Gastroesophageal sphincter (tissue), 4 donors: ENCODE results near the gene SPATC1L. TPM values are rescaled to one million over a fixed set of nuclear protein-coding genes. Genes with fewer than 3 reads are reported as not detected.

ENCODE experiments used
- ATAC-seq: fragments of 150-250 bp; one replicate; pipeline ENCODE4 v1.9.1; 2016; ENCODE audit warnings: mild to moderate bottlenecking, moderate library complexity
- H3K27ac ChIP-seq, 4 donors: fragments of 200-600 bp; sonication (generic) in 3 of 4; 1 replicate in 3 of 4; 2 replicates in 1 of 4; pipeline ENCODE4 v1.5.1; 2016 to 2019
- H3K27me3 ChIP-seq: fragments of 200-600 bp; sonication (generic); one replicate; pipeline ENCODE4 v1.5.1; 2019
- H3K36me3 ChIP-seq, 2 donors: fragments of 200-600 bp; sonication (generic); one replicate each; pipeline ENCODE4 v1.5.1; 2019; ENCODE audit warnings: control low read depth in 1 of 2
- H3K4me1 ChIP-seq, 3 donors: fragments of 200-600 bp; sonication (generic); 1 replicate in 2 of 3; 2 replicates in 1 of 3; pipeline ENCODE4 v1.5.1; 2016 to 2019; ENCODE audit warnings: control low read depth in 2 of 3
- H3K4me3 ChIP-seq, 2 donors: fragments of 200-600 bp; sonication (generic); one replicate each; pipeline ENCODE4 v1.5.1; 2019; ENCODE audit warnings: mild to moderate bottlenecking in 1 of 2, moderate library complexity in 1 of 2
- H3K9me3 ChIP-seq, 3 donors: fragments of 200-600 bp; sonication (generic); one replicate each; pipeline ENCODE4 v1.5.1; 2017 to 2019; ENCODE audit warnings: control low read depth in 2 of 3
- EP300 ChIP-seq: sonication (generic); formaldehyde crosslinking; IDR thresholded peaks from one replicate; pipeline ENCODE4 v1.6.1; 2017; ENCODE audit warnings: antibody characterized with exemption, mild to moderate bottlenecking
- POLR2A ChIP-seq, 2 donors: fragments of 450-650 bp; IDR thresholded peaks; one replicate each; pipeline ENCODE4 v1.6.1; 2017; ENCODE audit warnings: antibody characterized with exemption in 2 of 2, mild to moderate bottlenecking in 2 of 2, moderate library complexity in 1 of 2
- POLR2AphosphoS5 ChIP-seq: sonication (generic); formaldehyde crosslinking; IDR thresholded peaks from one replicate; pipeline ENCODE4 v1.6.1; 2017; ENCODE audit warnings: antibody characterized with exemption
- WGBS, 2 donors: methylation state at CpG; one replicate each; pipeline ENCODE4 v1.1.5; 2018; ENCODE audit warnings: low coverage in 1 of 2; 5-methylcytosine and 5-hydroxymethylcytosine counted together
- total RNA-seq, 4 donors: library from RNA; depleted of rRNA; stranded (reverse); fragments of >200 nt; gene quantifications; one replicate each; pipeline ENCODE4 v1.1.0, GENCODE V29; 2016
- TF ChIP-seq, protein P1 (sequence below), 4 experiments: fragments of 200-600 bp in 2 of 4; fragments of 450-650 bp in 2 of 4; sonication (generic) in 1 of 4; IDR thresholded peaks; one replicate each; pipeline ENCODE4 v1.5.1; 2017 to 2019; ENCODE audit warnings: antibody characterized with exemption in 4 of 4, mild to moderate bottlenecking in 2 of 4, moderate library complexity in 2 of 4

Gene SPATC1L
- total RNA-seq, 4 donors from 2014 or later, result 0.54 to 20.4 (median 7.9) TPM

DNA sequence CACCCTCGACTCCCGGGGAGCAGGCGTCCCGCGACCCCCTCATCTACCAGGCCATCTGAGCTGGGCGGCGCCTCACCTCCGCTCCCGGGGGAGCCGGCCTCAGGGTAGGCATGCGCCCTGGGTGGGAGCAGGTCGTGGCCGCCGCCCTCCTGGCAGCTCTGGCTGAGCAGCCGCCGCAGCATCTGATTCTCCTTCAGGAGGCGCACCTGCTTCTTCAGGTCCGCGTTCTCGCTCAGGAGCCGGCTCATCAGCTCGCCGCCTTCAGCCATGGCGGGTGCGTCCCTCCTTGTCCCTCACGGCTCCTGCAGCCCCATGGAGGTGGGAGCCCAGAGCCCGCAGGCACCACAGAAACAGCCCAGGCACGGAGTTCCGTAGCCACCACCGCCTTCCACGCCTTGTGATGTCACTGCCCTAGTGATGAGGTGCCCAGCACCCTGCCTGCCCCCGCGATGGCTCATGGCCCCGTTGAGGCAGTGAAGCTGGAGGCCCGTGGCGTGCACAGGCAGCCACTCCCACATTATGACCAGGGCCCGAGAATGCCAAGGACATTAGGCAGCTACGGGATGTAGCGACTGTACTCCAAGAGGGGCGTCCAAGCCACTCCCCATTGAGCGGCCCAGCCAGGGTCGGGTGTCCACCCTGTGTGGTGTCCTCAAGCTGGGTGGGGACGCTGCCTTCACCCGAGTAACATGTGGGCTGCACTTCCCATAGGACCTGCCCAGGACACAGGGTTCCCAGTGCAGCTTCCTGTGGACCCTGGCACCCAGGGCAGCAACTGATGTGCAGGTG is 1.5 kb downstream of the SPATC1L start:
- Histone ChIP-seq H3K4me3 (no peak overlapping the region), H3K36me3 (peaks cover 0 to under 1% of the 10 kb centered on the region in 2 donors), H3K4me1 (peaks cover 0 to 1% (median 0%) of the 10 kb centered on the region in 3 donors), H3K27me3 (peaks cover 17% of the 10 kb centered on the region), H3K27ac (peak overlapping the region in 1 of 4 donors; percentile 64), H3K9me3 (no peaks in the 10 kb centered on the region)
- no CpG with 5 or more reads among the region's 44 CpGs for WGBS, 2 donors
- no peak for ATAC-seq
- TF ChIP-seq, protein P1, sequence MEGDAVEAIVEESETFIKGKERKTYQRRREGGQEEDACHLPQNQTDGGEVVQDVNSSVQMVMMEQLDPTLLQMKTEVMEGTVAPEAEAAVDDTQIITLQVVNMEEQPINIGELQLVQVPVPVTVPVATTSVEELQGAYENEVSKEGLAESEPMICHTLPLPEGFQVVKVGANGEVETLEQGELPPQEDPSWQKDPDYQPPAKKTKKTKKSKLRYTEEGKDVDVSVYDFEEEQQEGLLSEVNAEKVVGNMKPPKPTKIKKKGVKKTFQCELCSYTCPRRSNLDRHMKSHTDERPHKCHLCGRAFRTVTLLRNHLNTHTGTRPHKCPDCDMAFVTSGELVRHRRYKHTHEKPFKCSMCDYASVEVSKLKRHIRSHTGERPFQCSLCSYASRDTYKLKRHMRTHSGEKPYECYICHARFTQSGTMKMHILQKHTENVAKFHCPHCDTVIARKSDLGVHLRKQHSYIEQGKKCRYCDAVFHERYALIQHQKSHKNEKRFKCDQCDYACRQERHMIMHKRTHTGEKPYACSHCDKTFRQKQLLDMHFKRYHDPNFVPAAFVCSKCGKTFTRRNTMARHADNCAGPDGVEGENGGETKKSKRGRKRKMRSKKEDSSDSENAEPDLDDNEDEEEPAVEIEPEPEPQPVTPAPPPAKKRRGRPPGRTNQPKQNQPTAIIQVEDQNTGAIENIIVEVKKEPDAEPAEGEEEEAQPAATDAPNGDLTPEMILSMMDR (IDR thresholded peaks at IDR 0.05), result no peak
- TF ChIP-seq EP300 (no peak), POLR2AphosphoS5 (no peak), POLR2A (IDR thresholded peaks at IDR 0.05) (no peak)

DNA sequence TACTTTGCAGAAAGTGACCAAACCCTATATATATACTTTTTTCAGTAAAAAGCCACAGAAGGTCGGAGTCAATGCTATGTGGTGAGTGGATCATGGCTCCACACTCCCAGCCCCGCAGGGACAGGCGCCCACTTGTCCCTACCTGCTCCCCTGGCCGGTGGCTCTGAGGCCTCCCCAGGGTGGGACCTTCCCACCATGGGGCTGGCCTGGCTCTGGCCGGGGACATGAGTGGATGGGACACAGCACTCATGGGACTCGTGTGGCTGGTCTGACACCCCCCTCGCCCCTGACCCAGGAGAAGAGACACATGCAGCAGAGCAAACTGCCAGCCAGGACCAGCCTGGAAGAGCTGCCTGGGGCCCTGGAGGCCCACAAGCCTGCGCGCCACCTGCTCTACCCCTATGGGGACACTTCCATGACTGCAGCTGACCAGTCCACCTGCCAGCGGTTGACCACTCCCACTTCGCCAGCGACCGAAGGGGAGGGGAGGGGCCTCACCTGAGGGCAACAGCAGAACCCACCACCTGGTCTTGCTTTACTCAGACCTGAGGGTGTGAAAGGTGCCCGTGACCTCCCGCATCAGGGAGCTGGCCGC is 2.2 kb downstream of the SPATC1L start:
- H3K4me1 ChIP-seq, result no peaks in the 10 kb centered on the region
- TF ChIP-seq, protein P1 (IDR thresholded peaks at IDR 0.05), result no peak
- TF ChIP-seq POLR2A (IDR thresholded peaks at IDR 0.05) (no peak), POLR2AphosphoS5 (no peak), EP300 (no peak)
- ATAC-seq, result no peak
- no CpG with 5 or more reads among the region's 16 CpGs for WGBS, 2 donors
- no peak overlapping the region for H3K4me3 ChIP-seq
- no peaks in the 10 kb centered on the region for H3K36me3 ChIP-seq
- H3K27me3 ChIP-seq, result peaks cover 17% of the 10 kb centered on the region
- peaks cover 0 to 1% (median 0%) of the 10 kb centered on the region in 3 donors for H3K9me3 ChIP-seq
- H3K27ac ChIP-seq, result peak overlapping the region in 1 of 4 donors; percentile 64

DNA sequence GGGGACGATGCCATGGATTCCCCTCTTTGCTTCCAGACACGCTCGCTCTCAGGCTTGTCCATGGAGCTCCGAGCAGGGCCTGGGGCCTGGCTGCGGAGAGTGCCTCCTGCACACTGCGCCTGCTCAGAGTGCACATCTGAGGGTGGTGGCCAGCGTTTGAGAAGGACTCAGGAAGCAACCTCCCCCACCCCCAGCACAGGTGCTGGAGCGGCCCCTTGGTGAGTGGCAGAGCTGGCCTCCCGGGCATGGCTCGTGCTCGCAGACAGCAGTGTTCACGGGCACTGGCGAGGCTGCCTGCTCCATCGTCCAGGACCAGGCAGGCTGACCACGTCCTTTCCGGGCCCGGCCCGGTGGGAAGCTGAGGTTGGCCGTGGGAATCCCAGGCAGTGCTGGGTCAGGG is 2.8 kb downstream of the SPATC1L start:
- WGBS, 2 donors, result 100% methylated on average over 1 of the region's 19 CpGs; no CpG with 5 or more reads in 1 of the 2 donors
- H3K27ac ChIP-seq, result no peak overlapping the region
- H3K4me3 ChIP-seq, result no peak overlapping the region
- H3K27me3 ChIP-seq, result peaks cover 17% of the 10 kb centered on the region
- peaks cover 0 to 7% (median 0%) of the 10 kb centered on the region in 3 donors for H3K9me3 ChIP-seq
- H3K36me3 ChIP-seq, result no peaks in the 10 kb centered on the region
- ATAC-seq, result no peak
- no peak for TF ChIP-seq POLR2A (IDR thresholded peaks at IDR 0.05)
- TF ChIP-seq, protein P1 (IDR thresholded peaks at IDR 0.05), result no peak
- no peak for TF ChIP-seq EP300
- TF ChIP-seq POLR2AphosphoS5, result no peak
- H3K4me1 ChIP-seq, result no peaks in the 10 kb centered on the region

DNA sequence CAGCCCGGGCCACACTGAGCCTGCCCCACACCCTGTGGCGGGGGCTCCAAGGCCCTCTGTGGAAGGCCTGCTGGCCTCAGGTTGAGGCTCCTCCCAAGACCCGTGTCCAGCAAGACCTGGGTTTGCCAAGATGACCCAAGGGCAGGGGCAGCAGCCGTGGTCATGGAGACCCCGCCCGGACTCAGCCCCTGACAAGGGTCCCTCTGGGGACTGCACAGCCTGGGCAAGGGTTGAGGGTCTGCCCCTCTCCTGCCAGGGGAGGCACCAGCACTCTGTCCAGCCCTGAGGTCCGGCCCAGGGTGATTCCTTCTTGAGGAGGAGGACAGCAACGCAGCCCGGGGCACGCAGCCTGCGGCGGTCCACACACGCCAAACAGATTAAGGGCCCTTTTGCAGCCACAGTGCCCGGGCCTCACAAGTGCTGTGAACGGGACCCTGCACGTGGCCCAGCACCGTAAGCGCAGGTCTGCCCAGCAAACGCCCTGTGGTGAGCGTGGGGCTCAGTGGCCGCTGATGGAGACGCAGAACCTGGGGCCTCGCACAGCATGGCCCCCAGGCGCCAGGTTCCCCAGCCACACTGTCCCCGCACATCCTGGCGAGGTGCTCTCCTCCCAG is 3.4 kb downstream of the SPATC1L start:
- TF ChIP-seq EP300, result no peak
- TF ChIP-seq POLR2AphosphoS5, result no peak
- TF ChIP-seq POLR2A (IDR thresholded peaks at IDR 0.05), result no peak
- no peak for ATAC-seq
- Histone ChIP-seq H3K9me3 (peaks cover 0 to 9% (median 0%) of the 10 kb centered on the region in 3 donors), H3K4me1 (no peaks in the 10 kb centered on the region), H3K27ac (no peak overlapping the region), H3K4me3 (no peak overlapping the region), H3K36me3 (no peaks in the 10 kb centered on the region), H3K27me3 (peaks cover 17% of the 10 kb centered on the region)
- 84% methylated on average over 7 of the region's 26 CpGs; no CpG with 5 or more reads in 1 of the 2 donors for WGBS, 2 donors

DNA sequence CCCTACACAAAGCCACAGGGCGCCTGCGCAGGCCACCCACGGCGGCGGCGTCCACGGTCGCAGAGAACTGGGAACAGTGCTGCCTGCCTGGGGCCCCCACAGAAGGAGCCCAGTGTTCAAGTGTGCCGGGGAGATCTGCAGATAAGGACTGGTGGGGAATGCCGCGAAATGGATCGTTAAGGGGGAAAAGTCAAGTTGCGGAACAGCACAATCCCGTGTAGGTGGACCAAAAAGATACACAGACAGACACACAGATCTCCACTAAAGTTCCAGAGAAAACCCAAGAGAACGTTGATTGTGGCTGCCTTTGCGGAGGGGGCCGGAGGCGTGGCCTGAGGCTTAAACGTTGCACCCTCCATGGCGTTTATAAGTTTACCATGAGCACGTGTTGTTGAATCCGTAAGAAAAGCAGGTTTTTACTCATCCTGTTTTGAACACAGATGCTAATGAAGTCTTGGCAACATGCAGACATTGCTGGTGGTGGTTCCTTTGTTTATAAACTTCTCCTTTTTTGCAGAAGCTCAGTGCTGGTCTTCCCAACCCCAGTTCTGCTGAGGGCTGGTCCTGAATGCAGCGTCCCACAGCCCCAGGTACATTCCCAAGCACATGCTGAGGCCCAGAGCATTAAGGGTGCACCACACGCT is 4.1 kb downstream of the SPATC1L start:
- Histone ChIP-seq H3K36me3 (no peaks in the 10 kb centered on the region), H3K9me3 (peaks cover 0 to 11% (median 0%) of the 10 kb centered on the region in 3 donors), H3K4me3 (no peak overlapping the region), H3K27me3 (peaks cover 17% of the 10 kb centered on the region), H3K27ac (no peak overlapping the region), H3K4me1 (no peaks in the 10 kb centered on the region)
- no peak for ATAC-seq
- WGBS, 2 donors, result 49 to 67% methylated on average over 4 to 9 of the region's 24 CpGs
- TF ChIP-seq POLR2AphosphoS5, result no peak
